IMR-90 (cell line): Measurements from ENCODE around the gene ATXN3. TPM values are rescaled to one million over a fixed set of nuclear protein-coding genes. Genes with fewer than 3 reads are reported as not detected.
A peak's percentile ranks its signal among the peaks of the same experiment; 100 is the strongest.

ENCODE experiments used
- ATAC-seq: fragments of 200-7000 bp; cut with Tn5 transposase; 2 replicates; pipeline ENCODE4 v1.9.1; 2020; ENCODE audit warnings: low read depth, mild to moderate bottlenecking, moderate library complexity
- BruUV-seq: library from RNA; stranded (reverse); fragments of 400-500 nt; replicated peaks from 2 replicates; lab custom pipeline; 2021; lab: Mats Ljungman, UMichigan
- CTCF ChIA-PET: fragments of 300-600 bp; formaldehyde crosslinking; extraction: SDS; loops from one replicate; lab custom pipeline; 2021; ENCODE audit warnings: antibody characterized with exemption; lab: Yijun Ruan, JAX
- POLR2A ChIA-PET: fragments of 300-600 bp; sonication (Branson Sonifier 250); formaldehyde crosslinking; loops from one replicate; lab custom pipeline; 2022; ENCODE audit warnings: antibody characterized with exemption; ENCODE audit not compliant: unreplicated experiment; lab: Charles Lee
- DNase-seq: peaks from one replicate; pipeline ENCODE4 v3.0.0; 2013
- H2AFZ ChIP-seq: replicated peaks from 2 replicates; pipeline ENCODE3; 2013; ENCODE audit warnings: low read length, mild to moderate bottlenecking; ENCODE audit not compliant: poor library complexity
- H2AK5ac ChIP-seq: 2 replicates; pipeline ENCODE4 v1.6.1; 2013; ENCODE audit warnings: low read depth, low read length, inconsistent platforms
- H2AK9ac ChIP-seq: replicated peaks from 2 replicates; pipeline ENCODE3; 2013; ENCODE audit warnings: mild to moderate bottlenecking, low read depth, low read length, moderate library complexity; ENCODE audit not compliant: poor library complexity
- H2BK120ac ChIP-seq: 2 replicates; pipeline ENCODE4 v1.6.1; 2013; ENCODE audit warnings: low read depth, low read length, inconsistent platforms
- H2BK15ac ChIP-seq: 3 replicates; pipeline ENCODE4 v1.6.1; 2013; ENCODE audit warnings: low read depth, low read length, inconsistent platforms
- H2BK20ac ChIP-seq: 2 replicates; pipeline ENCODE4 v1.6.1; 2013; ENCODE audit warnings: low read depth, mild to moderate bottlenecking, inconsistent platforms, low read length, moderate library complexity
- H2BK5ac ChIP-seq: 2 replicates; pipeline ENCODE4 v1.6.1; 2013; ENCODE audit warnings: mild to moderate bottlenecking, low read depth, low read length, inconsistent platforms; ENCODE audit not compliant: poor library complexity, severe bottlenecking
- H3K14ac ChIP-seq: replicated peaks from 2 replicates; pipeline ENCODE4 v1.6.1; 2013; ENCODE audit warnings: low read depth, low read length, inconsistent platforms
- H3K18ac ChIP-seq: 2 replicates; pipeline ENCODE4 v1.6.1; 2013; ENCODE audit warnings: low read depth, low read length, control low read depth
- H3K23ac ChIP-seq: 2 replicates; pipeline ENCODE4 v1.6.1; 2013; ENCODE audit warnings: low read depth, low read length, inconsistent platforms
- H3K27ac ChIP-seq: 2 replicates; pipeline ENCODE4 v1.5.1; 2013; ENCODE audit warnings: mild to moderate bottlenecking, control low read depth, low read length; ENCODE audit not compliant: insufficient read depth
- H3K27me3 ChIP-seq: 2 replicates; pipeline ENCODE4 v1.6.1; 2013; ENCODE audit warnings: low read length; ENCODE audit not compliant: control insufficient read depth, insufficient read depth
- H3K36me3 ChIP-seq: 2 replicates; pipeline ENCODE4 v1.6.1; 2013; ENCODE audit warnings: low read length, mixed read lengths; ENCODE audit not compliant: control insufficient read depth, insufficient read depth
- H3K4ac ChIP-seq: 2 replicates; pipeline ENCODE4 v1.6.1; 2013; ENCODE audit warnings: low read depth, low read length, inconsistent platforms
- H3K4me1 ChIP-seq: 2 replicates; pipeline ENCODE4 v1.6.1; 2013; ENCODE audit warnings: low read length, mixed read lengths; ENCODE audit not compliant: control insufficient read depth, insufficient read depth
- H3K4me2 ChIP-seq: 2 replicates; pipeline ENCODE4 v1.6.1; 2013; ENCODE audit warnings: low read depth, mild to moderate bottlenecking, control low read depth, low read length, moderate library complexity
- H3K4me3 ChIP-seq: 2 replicates; pipeline ENCODE4 v1.5.1; 2013; ENCODE audit warnings: low read depth, mild to moderate bottlenecking, control low read depth, low read length, moderate library complexity; ENCODE audit not compliant: insufficient read depth
- H3K56ac ChIP-seq: 2 replicates; pipeline ENCODE4 v1.6.1; 2013; ENCODE audit warnings: low read length, inconsistent platforms; ENCODE audit not compliant: insufficient read depth; ENCODE audit errors: extremely low read depth
- H3K79me1 ChIP-seq, 2 experiments: 2 replicates each; pipeline ENCODE4 v1.6.1; 2013; ENCODE audit warnings: low read length in 2 of 2, inconsistent platforms in 1 of 2, low read depth in 1 of 2
- H3K9ac ChIP-seq: 2 replicates; pipeline ENCODE4 v1.6.1; 2013; ENCODE audit warnings: low read depth, low read length, control low read depth
- H3K9me1 ChIP-seq: 2 replicates; pipeline ENCODE4 v1.6.1; 2013; ENCODE audit warnings: low read length, inconsistent platforms; ENCODE audit not compliant: insufficient read depth
- H3K9me3 ChIP-seq: 2 replicates; pipeline ENCODE4 v1.6.1; 2013; ENCODE audit warnings: low read length; ENCODE audit not compliant: control insufficient read depth, insufficient read depth
- H4K20me1 ChIP-seq: 2 replicates; pipeline ENCODE4 v1.6.1; 2013; ENCODE audit warnings: low read length, inconsistent platforms; ENCODE audit not compliant: insufficient read depth
- H4K5ac ChIP-seq: 2 replicates; pipeline ENCODE4 v1.6.1; 2013; ENCODE audit warnings: mild to moderate bottlenecking, low read depth, low read length, control low read depth
- H4K8ac ChIP-seq, 2 experiments: 2 replicates each; pipeline ENCODE4 v1.6.1; 2013; ENCODE audit warnings: low read depth in 2 of 2, low read length in 2 of 2, control low read depth in 1 of 2, inconsistent platforms in 1 of 2
- H4K91ac ChIP-seq: 2 replicates; pipeline ENCODE4 v1.6.1; 2013; ENCODE audit warnings: low read depth, low read length, inconsistent platforms; ENCODE audit not compliant: insufficient read depth
- RCOR1 ChIP-seq: IDR thresholded peaks from 2 replicates; pipeline ENCODE4 v1.6.1; 2012; ENCODE audit warnings: mild to moderate bottlenecking, low read length, improper control_type of control experiment; ENCODE audit not compliant: insufficient replicate concordance
- RFX5 ChIP-seq: IDR thresholded peaks from 2 replicates; pipeline ENCODE4 v1.8.0; 2012; ENCODE audit warnings: low read depth, mild to moderate bottlenecking, low read length, moderate library complexity
- WGBS, 2 experiments: methylation state at CpG; one replicate each; pipeline versions ENCODE4 v1.1.5 to v1.1.7; 2013; ENCODE audit warnings: missing lambda C conversion rate in 2 of 2; ENCODE audit not compliant: insufficient read length in 1 of 2; ENCODE audit errors: extremely low coverage in 2 of 2; 5-methylcytosine and 5-hydroxymethylcytosine counted together
- dilution Hi-C: fragments of 300-500 bp; cut with HindIII; formaldehyde crosslinking; loops from one replicate; pipeline ENCODE4 v1.14.3; 2018; ENCODE audit warnings: low sequenced_read_pairs; ENCODE audit not compliant: unreplicated experiment
- in situ Hi-C: fragments of 300-500 bp; cut with MboI; formaldehyde crosslinking; loops from 3 replicates; pipeline ENCODE4 v1.14.3; 2019; ENCODE audit warnings: low sequenced_read_pairs, inconsistent platforms, mixed read lengths
- intact Hi-C: fragments of 100-400 bp; cut with micrococcal nuclease; formaldehyde crosslinking; loops from 2 replicates; pipeline ENCODE4 v1.10.0; 2022
- polyA plus RNA-seq, 3 experiments: library from polyadenylated mRNA; depleted of rRNA; stranded (reverse); fragments of >200 nt; gene quantifications; 2 replicates each; pipeline ENCODE4 v1.2.3, GENCODE V29; 2012; ENCODE audit warnings: low replicate concordance in 1 of 3
- total RNA-seq: library from RNA; depleted of rRNA; stranded (reverse); fragments of >200 nt; gene quantifications from 2 replicates; pipeline ENCODE4 v1.2.3, GENCODE V29; 2012

The ATXN3 gene
- total and polyA plus RNA-seq, 2 of the 4 experiments (the other 2 are of a cell fraction) = 9.0 to 13.9 TPM

DNA sequence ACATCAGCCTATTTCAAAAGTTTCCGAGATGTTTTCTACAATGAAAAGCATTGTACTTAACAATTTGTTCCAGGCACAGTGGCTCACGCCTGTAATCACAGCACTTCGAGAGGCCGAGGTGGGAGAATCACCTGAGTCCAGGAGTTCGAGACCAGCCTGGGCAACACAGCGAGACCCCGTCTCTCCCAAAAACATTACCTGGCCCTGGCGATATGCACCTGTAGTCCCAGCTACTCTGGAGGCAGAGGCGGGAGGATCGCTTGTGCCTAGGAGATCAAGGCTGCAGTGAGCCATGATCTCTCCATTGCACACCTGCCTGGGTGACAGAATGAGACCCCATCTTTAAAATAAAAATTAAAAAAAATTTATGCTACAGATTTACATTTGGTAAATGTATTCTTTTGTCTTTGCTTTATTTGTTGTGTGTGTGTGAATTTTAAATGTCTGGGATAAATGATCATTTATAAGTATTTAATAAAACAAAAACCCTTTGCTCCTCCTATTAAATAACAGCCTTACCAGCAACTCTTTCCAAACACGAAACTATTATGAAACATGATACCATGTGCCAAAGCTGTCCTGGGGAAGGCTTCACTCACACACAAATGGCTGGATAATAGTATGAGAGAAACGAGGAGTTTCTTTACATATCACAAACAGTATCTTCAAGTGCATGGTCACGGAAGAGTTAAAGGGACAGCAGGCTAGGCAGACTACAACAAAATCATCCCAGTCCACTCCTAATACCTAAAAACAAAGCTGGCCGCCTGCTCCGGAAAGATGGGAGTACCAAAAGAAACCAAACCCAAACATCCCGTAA is 1.1 kb downstream of the ATXN3 start:
- Histone ChIP-seq H2AK9ac (peak overlapping the region; percentile 37), H3K9me1 (peaks cover 5% of the 10 kb centered on the region), H3K79me1 (peaks cover 17 to 31% of the 10 kb centered on the region in 2 experiments), H2BK120ac (peak overlapping the region; percentile 58; the same call in 1 of the 2 replicates), H2BK20ac (no peak overlapping the region), H2BK15ac (0 out of 3 replicates have a peak overlapping the region, but pooled peaks have one; percentile 43), H3K23ac (peak overlapping the region; percentile 83), H3K9me3 (no peaks in the 10 kb centered on the region), H2AK5ac (peak overlapping the region; percentile 51; the same call in 1 of the 2 replicates), H3K4me2 (peak overlapping the region; percentile 92), H3K27ac (peak overlapping the region; percentile 91), H4K8ac (peak overlapping the region; percentile 76; a peak in 3 of 4 replicates), H3K18ac (peak overlapping the region; percentile 76), H3K27me3 (no peaks in the 10 kb centered on the region), H3K4ac (peak overlapping the region; percentile 68), H2BK5ac (peak overlapping the region; percentile 95), H3K36me3 (no peaks in the 10 kb centered on the region), H3K4me3 (peak overlapping the region; percentile 85), H4K20me1 (no peaks in the 10 kb centered on the region; the same call in 1 of the 2 replicates), H4K91ac (peak overlapping the region; percentile 73; the same call in 1 of the 2 replicates), H3K9ac (peak overlapping the region; percentile 75), H3K56ac (peak overlapping the region; percentile 73; the same call in 1 of the 2 replicates), H4K5ac (peak overlapping the region; percentile 50), H3K4me1 (peaks cover 7% of the 10 kb centered on the region; the same call in 1 of the 2 replicates), H3K14ac (peak overlapping the region; percentile 84), H2AFZ (peak overlapping the region; percentile 98)
- POLR2A ChIA-PET = interaction anchor here (1.7 kb wide), 1 partner anchor 16 kb away, joined by 8 read pairs; the partner anchor contains the start of genes CPSF2 and NDUFB1
- dilution Hi-C loops (no loop called here), intact Hi-C loops (loop anchor here (10.0 kb wide), 1 partner anchor 160 kb away; the partner anchor contains the start of gene FBLN5), in situ Hi-C loops (no loop called here)
- peak; percentile 48 for DNase-seq
- no TSS peak for BruUV-seq
- CTCF ChIA-PET = interaction anchor here (0.7 to 2.9 kb wide), 3 partner anchors 12 to 43 kb away, joined by 4 to 11 read pairs (median 8); no protein-coding TSS in a partner anchor
- TF ChIP-seq RFX5 (no peak), RCOR1 (no peak)
- WGBS, 2 experiments = 81% methylated on average over 3 of the region's 16 CpGs; no CpG with 5 or more reads in 1 of the 2 experiments
- no peak for ATAC-seq
